C4-2B (cell line): ENCODE measurements around the gene NFAM1.
A peak's percentile ranks its signal among the peaks of the same experiment; 100 is the strongest.

Experiments used
- H3K27ac ChIP-seq: fragments of 450-650 bp; 2 replicates; pipeline ENCODE4 v1.5.1; 2017
- ZFX ChIP-seq: fragments of 450-650 bp; IDR thresholded peaks from 2 replicates; pipeline ENCODE4 v1.6.1; 2017
- TF ChIP-seq, protein P1 (sequence below): fragments of 450-650 bp; conservative IDR thresholded peaks from 2 replicates; pipeline ENCODE4 v1.5.1; 2017; ENCODE audit warnings: mild to moderate bottlenecking

The NFAM1 gene

GRCh38 chr22:42439821-42440674, 7.8 kb upstream of the NFAM1 start:
- TF ChIP-seq, protein P1, sequence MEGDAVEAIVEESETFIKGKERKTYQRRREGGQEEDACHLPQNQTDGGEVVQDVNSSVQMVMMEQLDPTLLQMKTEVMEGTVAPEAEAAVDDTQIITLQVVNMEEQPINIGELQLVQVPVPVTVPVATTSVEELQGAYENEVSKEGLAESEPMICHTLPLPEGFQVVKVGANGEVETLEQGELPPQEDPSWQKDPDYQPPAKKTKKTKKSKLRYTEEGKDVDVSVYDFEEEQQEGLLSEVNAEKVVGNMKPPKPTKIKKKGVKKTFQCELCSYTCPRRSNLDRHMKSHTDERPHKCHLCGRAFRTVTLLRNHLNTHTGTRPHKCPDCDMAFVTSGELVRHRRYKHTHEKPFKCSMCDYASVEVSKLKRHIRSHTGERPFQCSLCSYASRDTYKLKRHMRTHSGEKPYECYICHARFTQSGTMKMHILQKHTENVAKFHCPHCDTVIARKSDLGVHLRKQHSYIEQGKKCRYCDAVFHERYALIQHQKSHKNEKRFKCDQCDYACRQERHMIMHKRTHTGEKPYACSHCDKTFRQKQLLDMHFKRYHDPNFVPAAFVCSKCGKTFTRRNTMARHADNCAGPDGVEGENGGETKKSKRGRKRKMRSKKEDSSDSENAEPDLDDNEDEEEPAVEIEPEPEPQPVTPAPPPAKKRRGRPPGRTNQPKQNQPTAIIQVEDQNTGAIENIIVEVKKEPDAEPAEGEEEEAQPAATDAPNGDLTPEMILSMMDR, result no peak
- no peak for TF ChIP-seq ZFX
- no peak overlapping the region for H3K27ac ChIP-seq

DNA sequence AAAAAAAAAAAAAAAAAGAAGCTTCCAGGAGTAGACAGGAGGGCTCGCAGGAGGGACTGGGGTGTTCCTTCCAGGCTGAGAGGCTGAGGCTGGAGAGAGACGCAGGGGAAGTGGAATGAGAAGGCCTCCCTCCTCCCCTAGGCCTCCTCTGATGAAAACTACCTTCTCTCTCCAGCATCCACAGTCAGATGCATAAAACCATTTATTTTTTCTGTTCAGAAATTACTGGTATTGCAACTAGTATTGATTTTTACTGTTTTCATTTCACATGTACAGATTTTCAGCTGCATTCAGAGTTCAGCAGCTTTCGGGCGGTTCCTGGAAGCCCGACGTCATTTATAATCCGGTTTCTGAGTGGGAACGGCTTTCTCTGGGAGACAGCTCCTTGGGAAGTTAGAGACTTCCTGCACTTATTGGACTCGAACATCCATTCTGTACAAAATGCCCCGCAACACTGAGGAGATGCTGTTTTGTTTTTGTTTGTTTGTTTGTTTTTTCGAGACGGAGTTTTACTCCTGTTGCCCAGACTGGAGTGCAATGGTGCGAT, 6.9 kb upstream of the NFAM1 start:
- TF ChIP-seq, protein P1, result no peak
- no peak for TF ChIP-seq ZFX
- H3K27ac ChIP-seq, result no peak overlapping the region

DNA sequence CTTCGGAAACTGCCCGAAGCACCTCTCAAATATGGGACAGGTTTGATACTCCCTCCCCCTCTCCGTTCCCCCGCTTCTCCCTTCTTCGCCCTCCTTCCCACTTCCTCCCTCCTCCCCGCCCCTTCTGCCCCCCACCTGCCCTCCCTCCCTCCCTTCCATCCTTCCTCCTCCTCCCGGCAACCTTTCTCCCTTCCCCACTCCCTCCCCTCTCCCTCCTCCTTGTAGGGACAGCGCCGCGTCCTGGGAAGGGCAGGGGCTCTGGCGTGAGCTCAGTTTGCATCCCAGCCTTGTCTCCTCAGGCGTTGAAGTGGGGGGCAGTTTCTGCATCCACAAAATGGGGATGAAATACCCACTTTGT, 6.1 kb upstream of the NFAM1 start:
- TF ChIP-seq, protein P1, result no peak
- no peak for TF ChIP-seq ZFX

DNA sequence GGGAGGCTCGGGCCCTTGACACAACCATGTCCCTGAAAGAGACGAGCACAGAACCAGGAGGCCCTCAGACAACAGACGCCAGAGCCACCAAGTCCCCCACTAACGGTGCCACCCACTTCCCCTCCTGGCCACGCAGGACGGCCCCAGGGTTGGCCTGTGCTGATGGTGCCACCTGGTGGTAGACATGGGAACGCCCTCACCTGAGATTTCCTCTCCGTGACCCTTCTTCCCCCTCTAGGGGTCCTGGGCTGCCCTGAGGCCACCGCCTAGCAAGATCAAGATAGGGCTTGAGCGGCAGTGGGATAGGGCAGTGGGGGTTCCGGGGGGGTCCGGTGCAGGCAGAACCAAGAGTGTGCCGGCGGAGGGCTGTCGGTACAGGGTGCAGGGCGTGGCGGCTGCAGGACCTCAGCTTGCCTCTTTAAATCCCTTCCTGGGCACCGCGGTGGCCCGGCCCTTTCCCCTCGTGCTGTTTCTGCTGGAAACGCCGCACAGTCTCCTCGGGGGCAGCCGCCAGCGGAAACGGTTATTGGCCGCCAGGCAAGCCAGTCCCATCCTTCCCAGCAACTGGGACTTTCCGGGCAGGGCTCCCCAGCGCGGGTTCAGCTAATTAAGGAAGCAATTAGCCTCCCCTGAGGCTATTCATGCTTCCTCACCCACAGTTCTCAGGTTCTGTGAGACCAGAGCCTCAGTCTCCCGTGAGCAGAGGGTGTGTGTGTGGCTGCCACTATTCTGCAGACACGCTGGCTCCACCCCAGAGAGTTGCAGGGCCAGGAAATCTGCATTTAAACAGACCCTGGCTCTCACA, 5.5 kb upstream of the NFAM1 start:
- H3K27ac ChIP-seq, result no peak overlapping the region
- TF ChIP-seq, protein P1, result peak; percentile 99
- no peak for TF ChIP-seq ZFX

More for the DNA sequence above, 6.1 kb upstream of the NFAM1 start:
- no peak overlapping the region for H3K27ac ChIP-seq

DNA sequence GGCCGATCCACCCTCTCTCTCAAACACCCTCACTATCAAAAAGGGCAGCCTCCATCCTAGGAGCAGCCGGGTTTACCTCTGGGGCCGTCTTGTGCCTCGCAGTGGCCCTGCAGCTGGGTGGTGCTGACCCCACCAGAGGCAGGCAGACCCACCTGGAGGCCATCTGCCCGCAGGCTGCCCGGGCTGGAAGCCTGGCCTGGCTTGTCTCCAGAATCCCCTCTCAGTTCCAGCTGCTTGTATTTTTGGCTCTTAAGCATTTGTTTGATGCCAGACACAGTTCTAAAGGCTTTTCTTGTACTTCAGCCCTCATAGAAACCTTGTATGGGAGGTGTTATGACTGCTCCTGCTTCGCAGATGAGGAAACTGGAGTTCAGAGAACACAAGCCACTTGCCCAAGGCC, 4.2 kb upstream of the NFAM1 start:
- TF ChIP-seq, protein P1, result no peak
- TF ChIP-seq ZFX, result no peak
- no peak overlapping the region for H3K27ac ChIP-seq

DNA sequence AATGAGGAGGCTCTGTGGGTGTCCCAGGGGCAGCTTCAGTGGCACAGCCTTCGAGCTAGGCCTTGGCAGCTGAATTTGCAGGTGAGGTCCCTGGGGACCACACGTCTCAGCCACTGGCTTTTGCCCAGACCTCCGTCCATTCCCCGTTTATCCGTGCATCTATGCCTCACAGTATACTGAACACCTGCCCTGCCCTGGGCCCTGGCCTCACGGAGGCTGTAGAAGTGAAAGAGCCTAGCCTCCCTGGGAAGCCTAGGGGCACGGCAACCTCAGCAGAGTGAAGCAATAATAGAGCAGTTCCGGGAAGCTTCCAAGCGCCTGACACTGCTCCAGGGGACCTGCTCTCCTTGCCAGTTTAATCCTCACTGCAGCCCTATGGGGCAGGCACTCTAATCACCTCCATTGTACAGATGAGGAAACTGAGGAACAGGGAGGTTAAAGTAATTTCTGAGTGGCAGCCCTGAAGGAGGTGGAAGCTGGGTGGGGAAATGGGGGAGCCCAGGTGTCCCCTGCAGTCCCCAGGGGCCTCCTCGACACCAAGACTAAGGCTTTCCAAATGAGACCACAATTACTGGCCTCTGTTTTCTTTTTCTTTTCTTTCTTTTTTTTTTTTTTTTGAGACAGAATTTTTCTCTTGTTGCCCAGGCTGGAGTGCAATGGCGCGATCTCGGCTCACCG, 2.7 kb upstream of the NFAM1 start:
- no peak for TF ChIP-seq ZFX
- TF ChIP-seq, protein P1, result no peak
- H3K27ac ChIP-seq, result no peak overlapping the region
